ENCODE results near the gene ZNF445.

GRCh38 chr3:44434834-44435510 is 42.5 kb downstream of the ZNF445 start:
- no peak for TF ChIP-seq CTCF (IDR thresholded peaks at IDR 0.05; ENCODE audit: insufficient read depth, low read depth, low read length)
- TF ChIP-seq EZH2 (IDR thresholded peaks at IDR 0.05; ENCODE audit: insufficient read depth, low read length): no peak
